Neural cell (in vitro differentiated cells): ENCODE results near the gene STX10.

Source experiments
- EZH2 ChIP-seq: fragments of 200-600, 300-800 bp; shearing (Covaris generic), sonication (generic); IDR thresholded peaks from 2 replicates; pipeline ENCODE4 v1.6.1; 2014; ENCODE audit warnings: antibody characterized with exemption, low read length, borderline replicate concordance, mild to moderate bottlenecking; ENCODE audit not compliant: insufficient read depth, poor library complexity, severe bottlenecking
- POLR2AphosphoS5 ChIP-seq: IDR thresholded peaks from 2 replicates; pipeline ENCODE4 v1.6.1; 2012
- RAD21 ChIP-seq: fragments of 450-650 bp; conservative IDR thresholded peaks from 2 replicates; pipeline ENCODE4 v1.6.1; 2014; ENCODE audit warnings: antibody characterized with exemption, mild to moderate bottlenecking, moderate library complexity
- TAF1 ChIP-seq: IDR thresholded peaks from 2 replicates; pipeline ENCODE4 v1.6.1; 2012; ENCODE audit warnings: low read depth
- TF ChIP-seq, protein P1 (sequence below): IDR thresholded peaks from 2 replicates; pipeline ENCODE4 v1.6.1; 2012; ENCODE audit warnings: borderline replicate concordance
- TF ChIP-seq, protein P2 (sequence below): fragments of 450-650 bp; IDR thresholded peaks from 2 replicates; pipeline ENCODE4 v1.5.1; 2014; ENCODE audit warnings: antibody characterized with exemption, mild to moderate bottlenecking, moderate library complexity; ENCODE audit not compliant: poor library complexity, severe bottlenecking

DNA sequence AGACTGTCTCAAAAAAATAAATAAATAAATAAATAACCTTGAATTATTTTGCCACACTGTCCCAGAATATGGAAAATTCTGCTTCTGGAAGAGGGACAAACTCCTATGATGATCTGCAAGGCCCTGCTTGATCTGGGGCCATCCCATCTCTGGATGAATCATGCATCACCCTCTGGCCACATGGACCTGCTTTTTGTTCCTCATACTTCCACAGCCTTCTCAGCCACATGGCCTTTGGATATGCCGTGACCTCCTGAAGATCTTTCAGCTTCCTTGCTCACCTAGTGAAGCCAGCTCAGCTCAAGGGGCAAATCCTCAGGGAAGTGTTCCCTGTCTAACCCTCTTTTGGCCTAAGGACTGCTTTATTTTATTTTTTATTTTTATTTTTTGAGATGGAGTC lies 10.4 kb upstream of the STX10 start:
- TF ChIP-seq TAF1 (no peak), POLR2AphosphoS5 (no peak), RAD21 (no peak), EZH2 (no peak)
- TF ChIP-seq, protein P1, sequence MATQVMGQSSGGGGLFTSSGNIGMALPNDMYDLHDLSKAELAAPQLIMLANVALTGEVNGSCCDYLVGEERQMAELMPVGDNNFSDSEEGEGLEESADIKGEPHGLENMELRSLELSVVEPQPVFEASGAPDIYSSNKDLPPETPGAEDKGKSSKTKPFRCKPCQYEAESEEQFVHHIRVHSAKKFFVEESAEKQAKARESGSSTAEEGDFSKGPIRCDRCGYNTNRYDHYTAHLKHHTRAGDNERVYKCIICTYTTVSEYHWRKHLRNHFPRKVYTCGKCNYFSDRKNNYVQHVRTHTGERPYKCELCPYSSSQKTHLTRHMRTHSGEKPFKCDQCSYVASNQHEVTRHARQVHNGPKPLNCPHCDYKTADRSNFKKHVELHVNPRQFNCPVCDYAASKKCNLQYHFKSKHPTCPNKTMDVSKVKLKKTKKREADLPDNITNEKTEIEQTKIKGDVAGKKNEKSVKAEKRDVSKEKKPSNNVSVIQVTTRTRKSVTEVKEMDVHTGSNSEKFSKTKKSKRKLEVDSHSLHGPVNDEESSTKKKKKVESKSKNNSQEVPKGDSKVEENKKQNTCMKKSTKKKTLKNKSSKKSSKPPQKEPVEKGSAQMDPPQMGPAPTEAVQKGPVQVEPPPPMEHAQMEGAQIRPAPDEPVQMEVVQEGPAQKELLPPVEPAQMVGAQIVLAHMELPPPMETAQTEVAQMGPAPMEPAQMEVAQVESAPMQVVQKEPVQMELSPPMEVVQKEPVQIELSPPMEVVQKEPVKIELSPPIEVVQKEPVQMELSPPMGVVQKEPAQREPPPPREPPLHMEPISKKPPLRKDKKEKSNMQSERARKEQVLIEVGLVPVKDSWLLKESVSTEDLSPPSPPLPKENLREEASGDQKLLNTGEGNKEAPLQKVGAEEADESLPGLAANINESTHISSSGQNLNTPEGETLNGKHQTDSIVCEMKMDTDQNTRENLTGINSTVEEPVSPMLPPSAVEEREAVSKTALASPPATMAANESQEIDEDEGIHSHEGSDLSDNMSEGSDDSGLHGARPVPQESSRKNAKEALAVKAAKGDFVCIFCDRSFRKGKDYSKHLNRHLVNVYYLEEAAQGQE, result no peak
- TF ChIP-seq, protein P2, sequence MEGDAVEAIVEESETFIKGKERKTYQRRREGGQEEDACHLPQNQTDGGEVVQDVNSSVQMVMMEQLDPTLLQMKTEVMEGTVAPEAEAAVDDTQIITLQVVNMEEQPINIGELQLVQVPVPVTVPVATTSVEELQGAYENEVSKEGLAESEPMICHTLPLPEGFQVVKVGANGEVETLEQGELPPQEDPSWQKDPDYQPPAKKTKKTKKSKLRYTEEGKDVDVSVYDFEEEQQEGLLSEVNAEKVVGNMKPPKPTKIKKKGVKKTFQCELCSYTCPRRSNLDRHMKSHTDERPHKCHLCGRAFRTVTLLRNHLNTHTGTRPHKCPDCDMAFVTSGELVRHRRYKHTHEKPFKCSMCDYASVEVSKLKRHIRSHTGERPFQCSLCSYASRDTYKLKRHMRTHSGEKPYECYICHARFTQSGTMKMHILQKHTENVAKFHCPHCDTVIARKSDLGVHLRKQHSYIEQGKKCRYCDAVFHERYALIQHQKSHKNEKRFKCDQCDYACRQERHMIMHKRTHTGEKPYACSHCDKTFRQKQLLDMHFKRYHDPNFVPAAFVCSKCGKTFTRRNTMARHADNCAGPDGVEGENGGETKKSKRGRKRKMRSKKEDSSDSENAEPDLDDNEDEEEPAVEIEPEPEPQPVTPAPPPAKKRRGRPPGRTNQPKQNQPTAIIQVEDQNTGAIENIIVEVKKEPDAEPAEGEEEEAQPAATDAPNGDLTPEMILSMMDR, result no peak
